Embryonic facial prominence (tissue), 1 donor: ENCODE results near the gene PMF1.
"Not testable (repeated sequence)": the region's sequence is repeated elsewhere in the genome, so short reads cannot be mapped to it uniquely, and the experiment has no call there.

Experiments used
- DNase-seq: peaks from one replicate; pipeline ENCODE4 v3.0.0-alpha.2; 2016; ENCODE audit errors: extremely low spot score

The PMF1 gene

GRCh38 chr1:156196445-156196844 lies 16.4 kb upstream of the PMF1 start:
- DNase-seq = no peak

- DNase-seq = no peak
Observed at GRCh38 chr1:156198831-156199349, 13.9 kb upstream of the PMF1 start.

DNA sequence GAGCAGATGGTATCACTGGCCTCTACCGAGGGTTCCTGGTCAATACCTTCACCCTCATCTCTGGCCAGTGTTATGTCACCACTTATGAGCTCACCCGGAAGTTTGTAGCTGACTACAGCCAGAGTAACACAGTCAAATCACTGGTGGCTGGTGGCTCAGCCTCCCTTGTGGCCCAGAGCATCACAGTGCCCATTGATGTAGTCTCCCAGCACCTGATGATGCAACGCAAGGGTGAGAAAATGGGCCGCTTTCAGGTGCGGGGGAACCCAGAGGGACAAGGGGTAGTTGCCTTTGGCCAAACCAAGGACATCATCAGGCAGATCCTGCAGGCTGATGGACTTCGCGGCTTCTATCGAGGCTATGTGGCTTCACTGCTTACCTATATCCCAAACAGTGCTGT lies 12.8 kb upstream of the PMF1 start:
- DNase-seq = no peak

DNA sequence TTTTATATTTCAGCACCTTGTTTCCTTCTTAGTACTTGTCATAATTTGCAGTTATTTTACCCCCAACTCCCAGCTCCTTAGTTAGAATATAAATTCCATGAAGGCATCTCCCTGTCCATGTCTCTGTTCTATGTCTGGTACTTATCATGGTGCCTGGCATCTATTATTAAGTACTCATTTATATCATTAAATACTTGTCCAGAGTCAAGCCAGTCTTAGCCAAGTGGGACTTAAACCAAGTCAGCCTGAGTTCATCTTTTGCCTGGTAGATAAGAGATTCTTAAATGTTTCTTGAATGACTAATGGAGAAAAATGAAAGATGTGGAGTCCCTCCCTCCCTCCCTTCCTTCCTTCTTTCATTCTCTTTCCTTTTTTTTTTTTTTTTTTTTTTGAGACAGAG lies 9.5 kb upstream of the PMF1 start:
- no peak for DNase-seq

DNA sequence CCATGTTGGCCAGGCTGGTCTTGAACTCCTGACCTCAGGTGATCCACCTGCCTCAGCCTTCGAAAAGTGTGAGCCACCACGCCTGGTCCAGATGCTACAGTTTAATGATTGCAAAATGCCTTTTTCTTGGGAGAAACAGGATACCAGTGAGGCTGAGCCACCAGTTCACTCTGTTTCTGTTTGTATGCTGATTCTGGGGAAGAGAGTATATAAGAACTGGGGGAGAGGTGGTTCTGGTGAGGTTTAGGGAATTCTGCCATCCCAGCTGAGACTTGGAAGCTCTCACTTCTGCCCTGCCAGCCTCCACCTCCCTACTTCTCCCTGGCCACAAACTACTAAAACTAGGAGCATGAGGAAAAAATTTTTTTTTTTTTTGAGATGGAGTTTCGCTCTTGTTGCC lies 8.1 kb upstream of the PMF1 start:
- no peak for DNase-seq

DNA sequence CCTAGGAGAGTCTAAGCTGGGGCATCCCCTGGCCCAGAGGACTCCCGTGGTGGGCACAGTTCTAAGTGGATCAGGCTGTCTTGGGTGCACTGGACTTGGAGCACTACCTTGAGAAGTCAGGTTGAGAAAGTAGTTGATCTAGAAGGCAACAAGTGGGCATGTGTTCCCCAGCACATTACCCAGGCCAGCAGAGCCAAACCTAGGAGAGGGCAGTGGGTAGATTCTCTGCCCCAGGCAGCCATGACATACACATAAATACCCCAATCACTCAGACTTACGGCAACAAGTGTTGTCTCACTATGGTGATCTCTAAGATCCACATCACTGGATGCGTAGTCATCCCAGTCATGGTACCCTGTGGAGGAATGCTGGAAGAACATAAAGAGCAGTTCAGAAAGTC lies 1.6 kb upstream of the PMF1 start:
- DNase-seq = no peak

- DNase-seq = no peak
Observed at GRCh38 chr1:156212130-156212529, 677 bp upstream of the PMF1 start.

- no peak for DNase-seq
Observed at GRCh38 chr1:156213644-156213966, 798 bp downstream of the PMF1 start.

DNA sequence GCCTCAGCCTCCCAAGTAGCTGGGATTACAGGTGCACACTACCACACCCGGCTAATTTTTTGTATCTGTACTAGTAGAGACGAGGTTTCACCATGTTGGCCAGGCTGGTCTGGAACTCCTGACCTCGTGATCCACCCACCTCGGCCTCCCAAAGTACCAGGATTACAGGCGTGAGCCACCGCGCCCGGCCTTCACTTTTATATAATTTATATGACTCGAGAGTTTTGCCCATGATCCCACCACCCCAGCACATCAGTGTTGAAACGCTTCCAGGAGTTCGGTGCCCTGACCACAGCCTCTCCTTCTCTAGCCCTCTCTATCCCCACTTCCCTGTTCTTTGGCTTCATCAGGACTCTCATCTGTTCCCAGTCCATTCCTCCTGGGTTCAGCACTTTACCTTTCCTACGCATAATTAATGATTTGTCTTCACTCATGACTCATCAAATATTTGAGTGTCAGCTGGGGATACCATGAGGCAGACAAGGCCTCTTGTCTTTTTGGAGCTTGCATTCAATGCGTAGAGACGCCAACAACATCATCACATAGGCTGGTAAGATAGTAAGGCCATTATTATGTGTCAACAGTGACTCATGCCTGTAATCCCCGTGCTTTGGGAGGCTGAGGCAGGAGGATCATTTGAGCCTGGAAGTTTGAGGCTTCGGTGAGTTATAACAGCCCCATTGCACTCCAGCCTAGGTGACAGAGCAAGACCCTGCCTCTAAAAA lies 1.4 kb downstream of the PMF1 start:
- DNase-seq = no peak

GRCh38 chr1:156216361-156217086 lies 3.7 kb downstream of the PMF1 start:
- not testable (repeated sequence) for DNase-seq

DNA sequence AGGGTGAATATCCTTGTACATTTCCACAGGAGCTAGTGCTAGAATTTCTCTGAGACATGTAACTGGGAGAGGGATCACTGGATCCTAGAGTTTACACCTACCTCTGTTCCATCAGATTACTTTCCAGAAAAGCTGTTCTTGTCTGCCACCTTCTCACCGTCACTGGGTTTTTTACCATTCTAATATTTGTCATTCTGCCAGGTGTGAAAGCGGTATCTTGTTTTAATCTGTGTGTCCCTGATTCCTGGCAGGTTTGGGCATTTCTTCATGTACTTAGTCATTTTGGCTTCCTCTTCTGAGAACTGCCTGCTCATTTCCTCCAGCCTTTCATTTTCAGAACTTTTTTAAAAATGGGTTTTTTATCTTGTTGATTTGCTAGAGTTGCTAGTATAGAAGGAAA lies 5.1 kb downstream of the PMF1 start:
- DNase-seq = no peak

GRCh38 chr1:156220226-156220625 lies 7.4 kb downstream of the PMF1 start:
- no peak for DNase-seq

GRCh38 chr1:156221986-156222692 lies 9.3 kb downstream of the PMF1 start:
- no peak for DNase-seq

DNA sequence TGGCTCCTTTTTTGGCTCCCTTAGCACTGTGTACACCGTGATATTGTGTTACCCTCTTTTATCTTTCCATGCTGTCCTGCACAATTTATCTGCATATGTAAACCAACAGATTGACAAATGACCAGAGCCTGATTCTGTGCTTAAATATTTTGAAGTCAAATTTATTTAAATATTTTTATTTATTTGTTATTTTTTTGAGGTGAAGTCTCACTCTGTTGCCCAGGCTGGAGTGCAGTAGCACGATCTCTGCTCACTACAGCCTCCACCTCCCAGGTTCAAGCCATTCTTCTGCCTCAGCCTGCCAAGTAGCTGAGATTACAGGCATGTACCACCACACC lies 12.8 kb downstream of the PMF1 start:
- no peak for DNase-seq

DNA sequence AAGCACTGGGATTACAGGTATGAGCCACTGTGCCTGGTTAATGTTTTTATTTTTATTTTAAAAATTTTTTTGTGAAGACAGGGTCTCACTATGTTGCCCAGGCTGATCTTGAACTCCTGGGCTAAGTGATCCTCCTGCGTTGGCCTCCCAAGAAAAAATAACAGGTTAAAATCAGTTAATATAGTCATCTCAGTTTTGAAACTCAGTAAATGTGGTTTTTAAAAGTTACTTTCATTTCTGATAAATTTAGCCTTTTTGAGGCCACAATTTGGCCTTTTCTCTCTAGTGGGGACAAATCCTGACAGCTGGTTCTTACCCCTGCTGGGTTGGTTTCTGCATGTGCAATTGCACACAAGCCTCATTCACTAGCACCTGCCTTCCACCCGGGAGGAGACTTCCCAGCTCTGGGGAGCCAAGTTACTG lies 13.3 kb downstream of the PMF1 start:
- no peak for DNase-seq

- no peak for DNase-seq
Observed at GRCh38 chr1:156226782-156227181, 14.0 kb downstream of the PMF1 start.

GRCh38 chr1:156228501-156228900 lies 15.7 kb downstream of the PMF1 start:
- no peak for DNase-seq

DNA sequence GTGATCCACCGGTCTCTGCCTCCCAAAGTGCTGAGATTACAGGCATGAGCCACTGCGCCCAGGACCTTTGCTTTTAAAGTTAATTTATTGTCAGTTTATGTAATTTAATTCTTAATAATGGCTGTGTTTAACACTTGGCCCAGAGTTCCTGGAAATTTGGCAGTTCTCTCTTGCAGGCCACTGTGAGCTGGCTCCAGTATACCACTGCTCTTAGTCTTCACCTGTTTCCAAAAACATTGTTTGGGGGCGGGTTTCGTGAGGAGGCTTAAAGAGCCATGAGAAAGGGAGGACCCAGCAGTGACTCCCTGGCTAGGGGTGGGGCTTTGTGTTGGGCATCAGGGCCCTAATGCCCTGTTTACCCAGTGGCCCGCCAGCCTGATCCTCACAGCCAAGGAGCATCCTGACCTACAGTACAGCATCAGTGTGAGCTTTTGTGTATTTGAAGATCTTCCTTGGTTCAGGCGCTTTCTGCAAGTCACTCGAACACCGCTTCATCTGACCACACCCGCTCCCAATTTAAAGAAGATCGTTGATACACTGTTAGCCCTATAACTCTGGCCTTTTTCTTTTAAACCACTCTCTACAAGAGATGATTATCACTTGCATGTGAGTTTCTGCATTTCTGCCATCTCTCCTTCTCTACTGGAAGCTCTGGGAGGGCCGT lies 17.1 kb downstream of the PMF1 start:
- no peak for DNase-seq

DNA sequence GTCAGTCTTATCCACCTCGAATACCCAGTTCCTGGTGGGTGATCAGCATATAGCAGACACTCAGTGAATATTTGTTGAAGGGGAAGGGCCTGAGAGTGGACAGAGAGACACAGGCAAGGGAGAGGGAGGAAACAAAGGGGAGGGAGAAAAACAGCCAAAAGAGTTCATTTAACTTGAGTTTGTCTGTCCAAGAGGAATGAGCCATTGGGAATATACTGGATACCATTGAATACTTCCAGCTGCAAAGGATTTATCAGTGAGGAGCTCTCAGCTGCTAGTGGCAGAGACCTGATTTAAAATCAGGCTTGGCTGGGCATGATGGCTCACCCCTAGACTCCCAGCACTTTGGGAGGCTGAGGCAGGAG lies 17.6 kb downstream of the PMF1 start:
- no peak for DNase-seq

- no peak for DNase-seq
Observed at GRCh38 chr1:156232201-156232894, 19.5 kb downstream of the PMF1 start.

- DNase-seq = no peak
Observed at GRCh38 chr1:156233426-156234127, 20.8 kb downstream of the PMF1 start.
